Measurements from ENCODE around the gene B3GALT4. TPM values are rescaled to one million over a fixed set of nuclear protein-coding genes. Genes with fewer than 3 reads are reported as not detected.

The B3GALT4 gene
- total and polyA plus RNA-seq, 2 donors (not counting 1 experiment from before 2014, with no cell fraction given): 10.2 to 44.1 TPM

GRCh38 chr6:33318426-33319073 is 41.6 kb downstream of the B3GALT4 start:
- H3K79me2 ChIP-seq (ENCODE audit: control insufficient read depth, insufficient read depth, low read length): peaks cover 83% of the 10 kb centered on the region
- H3K4me1 ChIP-seq (ENCODE audit: control insufficient read depth in 2 of 2, insufficient read depth in 2 of 2, low read length in 2 of 2): peaks cover 66 to 79% of the 10 kb centered on the region in 2 donors
- H3K4me2 ChIP-seq (replicated peaks; ENCODE audit: low read depth, low read length, poor library complexity, severe bottlenecking): peak overlapping the region; percentile 84
- peaks cover 3 to 44% of the 10 kb centered on the region in 2 experiments for H3K36me3 ChIP-seq (replicated peaks in 1 of 2; ENCODE audit: control extremely low read depth in 1 of 2, control insufficient read depth in 1 of 2, extremely low read depth in 1 of 2, insufficient read depth in 2 of 2, low read length in 1 of 2)
- no peaks in the 10 kb centered on the region for H3K27me3 ChIP-seq (replicated peaks in 1 of 4; ENCODE audit: control extremely low read depth in 1 of 4, control insufficient read depth in 3 of 4, insufficient read depth in 4 of 4, low read length in 3 of 4)
- peak overlapping the region; percentile 11 to 99 (median 87) for H3K4me3 ChIP-seq (ENCODE audit: control extremely low read depth in 1 of 5, extremely low read depth in 1 of 5, insufficient read depth in 1 of 5, low read depth in 2 of 5, low read length in 4 of 5)
- POLR2A ChIA-PET: interaction anchor here (0.6 to 2.3 kb wide), 17 partner anchors 9 to 393 kb away, joined by 3 to 29 read pairs (median 8); partner anchors contain the start of genes B3GALT4, RGL2, RPS18 and UQCC2
- H4K20me1 ChIP-seq (ENCODE audit: control insufficient read depth, insufficient read depth, low read length, poor library complexity, severe bottlenecking): peaks cover 35% of the 10 kb centered on the region
- H3K9ac ChIP-seq (ENCODE audit: low read length): peak overlapping the region; percentile 95
- TF ChIP-seq EZH2 (IDR thresholded peaks at IDR 0.05; ENCODE audit: borderline replicate concordance, insufficient read depth, low read depth, low read length, poor library complexity, severe bottlenecking): no peak
- TF ChIP-seq CTCF (IDR thresholded peaks at IDR 0.05): no peak
- intact Hi-C loops (cut with micrococcal nuclease): loop anchor here (1.0 kb wide), 2 partner anchors 26 to 92 kb away; no protein-coding TSS in a partner anchor
- no peaks in the 10 kb centered on the region for H3K9me3 ChIP-seq (ENCODE audit: control extremely low read depth in 1 of 3, control insufficient read depth in 2 of 3, insufficient read depth in 1 of 3, low read length in 2 of 3)
- peaks cover 89% of the 10 kb centered on the region for H3K4me1 Mint-ChIP-seq
- WGBS (ENCODE audit: insufficient coverage): 87% methylated on average over 4 of the region's 8 CpGs
- CTCF ChIA-PET: interaction anchor here (0.6 to 5.3 kb wide), 11 partner anchors 13 to 107 kb away, joined by 3 to 50 read pairs (median 6); partner anchors contain the start of genes B3GALT4, CUTA, RGL2 and RPS18
- H2AFZ ChIP-seq (ENCODE audit: insufficient read depth, low read depth, low read length, poor library complexity, severe bottlenecking): peak overlapping the region; percentile 94
- peak overlapping the region; percentile 100 for H3K4me3 Mint-ChIP-seq
- peak overlapping the region; percentile 99 for H3K27ac Mint-ChIP-seq
- no peaks in the 10 kb centered on the region for H3K27me3 Mint-ChIP-seq
- DNase-seq: peak; percentile 16
- no peak for ATAC-seq (ENCODE audit: low read depth)
- no peaks in the 10 kb centered on the region for H3K9me3 Mint-ChIP-seq (ENCODE audit: insufficient read depth)
- H3K27ac ChIP-seq (ENCODE audit: low read length in 2 of 2): peak overlapping the region; percentile 80 to 85

- Histone ChIP-seq H3K4me1 (ENCODE audit: control insufficient read depth in 2 of 2, insufficient read depth in 2 of 2, low read length in 2 of 2) (peaks cover 64 to 82% of the 10 kb centered on the region in 2 donors), H3K4me3 (ENCODE audit: control extremely low read depth in 1 of 5, extremely low read depth in 1 of 5, insufficient read depth in 1 of 5, low read depth in 2 of 5, low read length in 4 of 5) (no peak overlapping the region), H3K36me3 (replicated peaks in 1 of 2; ENCODE audit: control extremely low read depth in 1 of 2, control insufficient read depth in 1 of 2, extremely low read depth in 1 of 2, insufficient read depth in 2 of 2, low read length in 1 of 2) (peaks cover 3 to 44% of the 10 kb centered on the region in 2 experiments), H3K79me2 (ENCODE audit: control insufficient read depth, insufficient read depth, low read length) (peaks cover 73% of the 10 kb centered on the region), H4K20me1 (ENCODE audit: control insufficient read depth, insufficient read depth, low read length, poor library complexity, severe bottlenecking) (peaks cover 34% of the 10 kb centered on the region), H3K27ac (ENCODE audit: low read length in 2 of 2) (peak overlapping the region in 1 of 2 donors; percentile 1), H3K9me3 (ENCODE audit: control extremely low read depth in 1 of 3, control insufficient read depth in 2 of 3, insufficient read depth in 1 of 3, low read length in 2 of 3) (no peaks in the 10 kb centered on the region), H3K27me3 (replicated peaks in 1 of 4; ENCODE audit: control extremely low read depth in 1 of 4, control insufficient read depth in 3 of 4, insufficient read depth in 4 of 4, low read length in 3 of 4) (no peaks in the 10 kb centered on the region), H3K4me2 (replicated peaks; ENCODE audit: low read depth, low read length, poor library complexity, severe bottlenecking) (peak overlapping the region; percentile 84), H2AFZ (ENCODE audit: insufficient read depth, low read depth, low read length, poor library complexity, severe bottlenecking) (no peak overlapping the region), H3K9ac (ENCODE audit: low read length) (no peak overlapping the region)
- intact Hi-C loops (cut with micrococcal nuclease): no loop called here
- 88% methylated on average over 3 of the region's 3 CpGs for WGBS (ENCODE audit: insufficient coverage)
- no peak for DNase-seq
- no peak for ATAC-seq (ENCODE audit: low read depth)
- peak overlapping the region; percentile 100 for H3K4me3 Mint-ChIP-seq
- H3K27ac Mint-ChIP-seq: peak overlapping the region; percentile 99
- no peaks in the 10 kb centered on the region for H3K27me3 Mint-ChIP-seq
- peaks cover 90% of the 10 kb centered on the region for H3K4me1 Mint-ChIP-seq
- H3K9me3 Mint-ChIP-seq (ENCODE audit: insufficient read depth): no peaks in the 10 kb centered on the region
- CTCF ChIA-PET: interaction anchor here (1.6 to 5.3 kb wide), 2 partner anchors 21 to 25 kb away, joined by 8 to 50 read pairs; partner anchors contain the start of gene RGL2
- no peak for TF ChIP-seq EZH2 (IDR thresholded peaks at IDR 0.05; ENCODE audit: borderline replicate concordance, insufficient read depth, low read depth, low read length, poor library complexity, severe bottlenecking)
- no peak for TF ChIP-seq CTCF (IDR thresholded peaks at IDR 0.05)
- POLR2A ChIA-PET: interaction anchor here (0.6 kb wide), 1 partner anchor 25 kb away, joined by 3 read pairs; no protein-coding TSS in a partner anchor
Observed at GRCh38 chr6:33319939-33320314, 43.0 kb downstream of the B3GALT4 start.

All from B cell (primary cell).